ENCODE measurements around the gene AEN.

Gene AEN

GRCh38 chr15:88604381-88605188, 16.6 kb upstream of the AEN start:
- H3K79me2 ChIP-seq (ENCODE audit: control insufficient read depth, insufficient read depth, low read length, unreplicated experiment): no peaks in the 10 kb centered on the region
- H3K4me1 ChIP-seq (ENCODE audit: control insufficient read depth, insufficient read depth, low read length, unreplicated experiment): no peaks in the 10 kb centered on the region
- no peak overlapping the region for H2AFZ ChIP-seq (ENCODE audit: low read length, unreplicated experiment)
- peaks cover 83% of the 10 kb centered on the region for H3K27me3 ChIP-seq (ENCODE audit: insufficient read depth, low read length)
- no peaks in the 10 kb centered on the region for H3K36me3 ChIP-seq (ENCODE audit: insufficient read depth, low read length)
- no peak overlapping the region for H3K4me3 ChIP-seq (ENCODE audit: low read depth, low read length)
- H3K27ac ChIP-seq (ENCODE audit: low read depth, low read length): no peak overlapping the region

DNA sequence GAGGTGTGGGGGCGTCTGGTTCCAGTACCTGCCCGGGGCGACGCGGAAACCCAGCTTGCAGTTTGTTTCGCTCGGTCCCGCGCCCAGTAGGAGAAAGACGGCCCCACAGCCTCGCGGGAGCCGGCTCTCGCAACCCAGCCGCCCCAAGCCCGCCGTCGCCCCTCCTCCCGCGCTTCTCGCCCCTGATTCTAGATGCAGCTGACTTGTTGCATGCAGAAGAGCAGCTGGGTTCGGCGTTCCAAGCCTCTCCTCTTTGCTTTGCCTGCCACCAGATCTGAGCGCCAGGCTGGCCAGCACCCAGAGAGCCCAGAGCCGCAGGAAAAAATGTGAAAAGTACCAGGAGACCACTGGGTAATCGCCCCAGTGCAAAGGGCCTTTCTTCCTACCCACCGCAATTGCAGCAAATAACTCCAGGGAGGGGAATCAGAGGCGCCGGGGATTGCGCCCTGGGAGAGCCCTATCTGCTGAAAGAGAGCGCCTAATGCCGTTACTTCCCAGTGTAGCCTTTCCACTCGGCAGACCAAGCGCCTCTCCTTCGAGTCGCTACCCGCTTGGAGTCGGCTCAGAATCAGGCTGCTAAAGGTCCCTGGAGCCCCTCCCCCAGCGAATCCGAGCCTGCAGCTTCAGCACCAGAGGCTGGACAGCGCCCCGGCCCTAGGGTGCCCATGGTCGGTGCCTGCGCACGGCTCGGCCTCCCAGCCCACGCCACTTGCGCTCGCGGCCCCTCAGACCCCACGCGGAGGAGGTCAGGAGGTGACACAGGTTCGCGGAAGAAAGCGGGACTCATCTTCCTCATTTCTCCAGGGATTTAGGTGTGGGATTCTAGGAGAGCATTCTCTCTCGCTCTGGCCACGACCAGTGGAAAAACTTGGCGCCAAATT, 15.7 kb upstream of the AEN start:
- H3K27ac ChIP-seq (ENCODE audit: low read depth, low read length): no peak overlapping the region
- no peak overlapping the region for H2AFZ ChIP-seq (ENCODE audit: low read length, unreplicated experiment)
- peaks cover 85% of the 10 kb centered on the region for H3K27me3 ChIP-seq (ENCODE audit: insufficient read depth, low read length)
- no peaks in the 10 kb centered on the region for H3K4me1 ChIP-seq (ENCODE audit: control insufficient read depth, insufficient read depth, low read length, unreplicated experiment)
- no peaks in the 10 kb centered on the region for H3K36me3 ChIP-seq (ENCODE audit: insufficient read depth, low read length)
- no peak overlapping the region for H3K4me3 ChIP-seq (ENCODE audit: low read depth, low read length)
- H3K79me2 ChIP-seq (ENCODE audit: control insufficient read depth, insufficient read depth, low read length, unreplicated experiment): no peaks in the 10 kb centered on the region

GRCh38 chr15:88606070-88606794, 14.9 kb upstream of the AEN start:
- H3K4me1 ChIP-seq (ENCODE audit: control insufficient read depth, insufficient read depth, low read length, unreplicated experiment): no peaks in the 10 kb centered on the region
- H3K36me3 ChIP-seq (ENCODE audit: insufficient read depth, low read length): no peaks in the 10 kb centered on the region
- no peak overlapping the region for H2AFZ ChIP-seq (ENCODE audit: low read length, unreplicated experiment)
- H3K4me3 ChIP-seq (ENCODE audit: low read depth, low read length): no peak overlapping the region
- no peak overlapping the region for H3K27ac ChIP-seq (ENCODE audit: low read depth, low read length)
- no peaks in the 10 kb centered on the region for H3K79me2 ChIP-seq (ENCODE audit: control insufficient read depth, insufficient read depth, low read length, unreplicated experiment)
- peaks cover 79% of the 10 kb centered on the region for H3K27me3 ChIP-seq (ENCODE audit: insufficient read depth, low read length)

DNA sequence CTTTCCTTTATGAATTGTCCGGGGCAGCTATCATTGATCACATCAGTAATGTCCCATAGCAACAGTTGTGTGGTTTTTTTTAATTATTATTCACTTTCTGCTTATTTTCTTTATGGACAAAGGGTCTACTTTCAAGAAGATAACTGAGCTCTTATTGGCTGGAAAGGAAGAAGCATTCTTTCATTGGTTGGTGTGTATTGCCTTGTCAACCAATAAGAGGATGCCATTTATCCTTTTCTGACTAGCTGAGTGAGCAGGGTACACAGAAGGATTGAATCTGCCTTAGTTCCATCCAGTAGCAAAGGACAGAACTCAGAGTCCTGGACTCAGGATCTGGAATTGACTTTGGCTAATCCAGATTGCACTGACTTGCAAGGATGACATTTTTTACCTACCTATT, 13.2 kb upstream of the AEN start:
- H2AFZ ChIP-seq (ENCODE audit: low read length, unreplicated experiment): no peak overlapping the region
- H3K27me3 ChIP-seq (ENCODE audit: insufficient read depth, low read length): peaks cover 71% of the 10 kb centered on the region
- peaks cover 3% of the 10 kb centered on the region for H3K4me1 ChIP-seq (ENCODE audit: control insufficient read depth, insufficient read depth, low read length, unreplicated experiment)
- no peak overlapping the region for H3K27ac ChIP-seq (ENCODE audit: low read depth, low read length)
- H3K79me2 ChIP-seq (ENCODE audit: control insufficient read depth, insufficient read depth, low read length, unreplicated experiment): no peaks in the 10 kb centered on the region
- no peaks in the 10 kb centered on the region for H3K36me3 ChIP-seq (ENCODE audit: insufficient read depth, low read length)
- no peak overlapping the region for H3K4me3 ChIP-seq (ENCODE audit: low read depth, low read length)

- peaks cover 64% of the 10 kb centered on the region for H3K27me3 ChIP-seq (ENCODE audit: insufficient read depth, low read length)
Measured at GRCh38 chr15:88608607-88609181, 12.4 kb upstream of the AEN start.

DNA sequence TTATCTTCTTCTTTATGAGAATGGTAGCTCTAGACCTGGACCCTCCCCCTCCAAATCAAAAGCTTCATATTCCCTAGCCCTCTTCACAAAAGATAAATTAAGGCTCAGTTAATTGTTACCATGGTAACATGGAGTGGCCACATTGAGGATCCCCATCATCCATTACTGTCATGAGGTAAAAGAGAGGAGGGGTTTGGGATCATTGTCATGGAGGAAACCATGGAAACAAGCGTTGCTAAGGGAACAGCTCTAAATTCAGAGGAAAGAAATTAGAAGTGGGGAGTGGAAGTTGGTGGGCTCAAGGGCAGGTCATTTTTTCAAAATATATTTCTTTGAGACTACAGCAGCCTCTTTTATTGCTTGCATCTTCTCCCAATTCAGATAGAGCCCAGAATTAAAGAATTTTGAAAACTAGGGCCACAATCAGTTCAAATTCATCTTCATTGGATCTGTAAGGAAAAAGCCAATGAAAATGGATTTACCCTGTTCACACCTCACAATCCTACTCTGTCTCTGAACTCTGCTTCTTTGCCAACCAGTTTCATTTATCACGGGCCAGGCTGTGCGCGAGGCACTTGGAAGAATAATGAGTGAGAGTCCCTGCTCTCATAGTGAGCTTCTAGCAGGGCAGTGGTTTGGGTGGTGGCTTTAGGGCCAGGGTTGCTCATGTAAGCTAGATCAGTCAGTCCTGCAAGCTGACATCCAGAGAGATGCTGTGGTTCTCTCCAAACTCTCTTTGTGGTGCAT, 11.6 kb upstream of the AEN start:
- H3K36me3 ChIP-seq (ENCODE audit: insufficient read depth, low read length): no peaks in the 10 kb centered on the region
- peaks cover 55% of the 10 kb centered on the region for H3K27me3 ChIP-seq (ENCODE audit: insufficient read depth, low read length)
- no peak overlapping the region for H3K4me3 ChIP-seq (ENCODE audit: low read depth, low read length)
- H2AFZ ChIP-seq (ENCODE audit: low read length, unreplicated experiment): no peak overlapping the region
- H3K79me2 ChIP-seq (ENCODE audit: control insufficient read depth, insufficient read depth, low read length, unreplicated experiment): no peaks in the 10 kb centered on the region
- H3K4me1 ChIP-seq (ENCODE audit: control insufficient read depth, insufficient read depth, low read length, unreplicated experiment): peaks cover 8% of the 10 kb centered on the region
- no peak overlapping the region for H3K27ac ChIP-seq (ENCODE audit: low read depth, low read length)

More at GRCh38 chr15:88608607-88609181, 12.4 kb upstream of the AEN start:
- no peaks in the 10 kb centered on the region for H3K79me2 ChIP-seq (ENCODE audit: control insufficient read depth, insufficient read depth, low read length, unreplicated experiment)
- H3K27ac ChIP-seq (ENCODE audit: low read depth, low read length): no peak overlapping the region
- no peak overlapping the region for H2AFZ ChIP-seq (ENCODE audit: low read length, unreplicated experiment)
- no peak overlapping the region for H3K4me3 ChIP-seq (ENCODE audit: low read depth, low read length)
- peaks cover 8% of the 10 kb centered on the region for H3K4me1 ChIP-seq (ENCODE audit: control insufficient read depth, insufficient read depth, low read length, unreplicated experiment)
- no peaks in the 10 kb centered on the region for H3K36me3 ChIP-seq (ENCODE audit: insufficient read depth, low read length)

- Histone ChIP-seq H2AFZ (ENCODE audit: low read length, unreplicated experiment) (no peak overlapping the region), H3K27ac (ENCODE audit: low read depth, low read length) (no peak overlapping the region), H3K79me2 (ENCODE audit: control insufficient read depth, insufficient read depth, low read length, unreplicated experiment) (no peaks in the 10 kb centered on the region), H3K36me3 (ENCODE audit: insufficient read depth, low read length) (no peaks in the 10 kb centered on the region), H3K27me3 (ENCODE audit: insufficient read depth, low read length) (peaks cover 43% of the 10 kb centered on the region), H3K4me1 (ENCODE audit: control insufficient read depth, insufficient read depth, low read length, unreplicated experiment) (peaks cover 8% of the 10 kb centered on the region), H3K4me3 (ENCODE audit: low read depth, low read length) (no peak overlapping the region)
Measured at GRCh38 chr15:88610701-88611231, 10.4 kb upstream of the AEN start.

GRCh38 chr15:88612186-88612796, 8.8 kb upstream of the AEN start:
- H3K36me3 ChIP-seq (ENCODE audit: insufficient read depth, low read length): no peaks in the 10 kb centered on the region
- no peak overlapping the region for H3K4me3 ChIP-seq (ENCODE audit: low read depth, low read length)
- H3K4me1 ChIP-seq (ENCODE audit: control insufficient read depth, insufficient read depth, low read length, unreplicated experiment): peaks cover 8% of the 10 kb centered on the region
- peaks cover 28% of the 10 kb centered on the region for H3K27me3 ChIP-seq (ENCODE audit: insufficient read depth, low read length)
- no peaks in the 10 kb centered on the region for H3K79me2 ChIP-seq (ENCODE audit: control insufficient read depth, insufficient read depth, low read length, unreplicated experiment)
- no peak overlapping the region for H2AFZ ChIP-seq (ENCODE audit: low read length, unreplicated experiment)
- H3K27ac ChIP-seq (ENCODE audit: low read depth, low read length): no peak overlapping the region

GRCh38 chr15:88613074-88613944, 7.8 kb upstream of the AEN start:
- Histone ChIP-seq H3K4me1 (ENCODE audit: control insufficient read depth, insufficient read depth, low read length, unreplicated experiment) (peaks cover 8% of the 10 kb centered on the region), H3K27me3 (ENCODE audit: insufficient read depth, low read length) (peaks cover 18% of the 10 kb centered on the region), H2AFZ (ENCODE audit: low read length, unreplicated experiment) (no peak overlapping the region), H3K36me3 (ENCODE audit: insufficient read depth, low read length) (no peaks in the 10 kb centered on the region), H3K27ac (ENCODE audit: low read depth, low read length) (no peak overlapping the region), H3K4me3 (ENCODE audit: low read depth, low read length) (no peak overlapping the region), H3K79me2 (ENCODE audit: control insufficient read depth, insufficient read depth, low read length, unreplicated experiment) (no peaks in the 10 kb centered on the region)
